Activated naive CD8-positive, alpha-beta T cell treated with anti-CD3 and anti-CD28 coated beads, Interleukin-2, amount 10 ng/mL, durations not matched to agents 7 days and 5 days (primary cell): ENCODE results near the gene TMEM115. TPM values are rescaled to one million over a fixed set of nuclear protein-coding genes. Genes with fewer than 3 reads are reported as not detected.

Experiments used
- ATAC-seq: fragments of 150-1000 bp; cut with Tn5 transposase; one replicate; pipeline ENCODE4 v1.10.0; 2021; ENCODE audit warnings: low read depth, moderate library complexity
- POLR2A ChIA-PET: fragments of 350-600 bp; sonication (Branson Sonifier 250); formaldehyde crosslinking; loops from one replicate; lab custom pipeline; 2021; ENCODE audit warnings: antibody characterized with exemption; lab: Charles Lee
- DNase-seq: peaks from one replicate; pipeline ENCODE4 v3.0.0; 2021
- H3K27ac Mint-ChIP-seq: one replicate; pipeline ENCODE4 v1.8.0; 2022; ENCODE audit warnings: mild to moderate bottlenecking, mixed read lengths
- H3K27me3 Mint-ChIP-seq: one replicate; pipeline ENCODE4 v1.8.0; 2022; ENCODE audit warnings: mild to moderate bottlenecking, moderate library complexity, mixed read lengths
- H3K36me3 Mint-ChIP-seq: one replicate; pipeline ENCODE4 v1.8.0; 2021; ENCODE audit warnings: mild to moderate bottlenecking, mixed read lengths
- H3K4me1 Mint-ChIP-seq: one replicate; pipeline ENCODE4 v1.8.0; 2021; ENCODE audit warnings: mixed read lengths
- H3K4me3 Mint-ChIP-seq: one replicate; pipeline ENCODE4 v1.8.0; 2022; ENCODE audit warnings: mild to moderate bottlenecking, moderate library complexity, mixed read lengths
- H3K9me3 Mint-ChIP-seq: one replicate; pipeline ENCODE4 v1.8.0; 2021; ENCODE audit warnings: mixed read lengths
- total RNA-seq, 2 experiments: library from RNA; stranded (reverse); gene quantifications; one replicate each; pipeline ENCODE4 v1.2.3, GENCODE V29; 2021

Gene TMEM115
- total RNA-seq, 2 experiments from 2014 or later: 23.4 to 24.4 TPM

- peak overlapping the region; percentile 99 for H3K27ac Mint-ChIP-seq
- no peaks in the 10 kb centered on the region for H3K9me3 Mint-ChIP-seq
- peaks cover 29% of the 10 kb centered on the region for H3K4me1 Mint-ChIP-seq
- POLR2A ChIA-PET: interaction anchor here (1.4 to 10.5 kb wide), 8 partner anchors 10 to 267 kb away, joined by 3 to 439 read pairs (median 46); partner anchors contain the start of genes C3orf18, CISH, CYB561D2 and HEMK1
- no peaks in the 10 kb centered on the region for H3K27me3 Mint-ChIP-seq
- no peak for ATAC-seq
- peak overlapping the region; percentile 99 for H3K4me3 Mint-ChIP-seq
- no peak for DNase-seq
- H3K36me3 Mint-ChIP-seq: peaks cover 27% of the 10 kb centered on the region
Measured at GRCh38 chr3:50341996-50342650, 17.2 kb downstream of the TMEM115 start.

GRCh38 chr3:50341537-50341936, 17.8 kb downstream of the TMEM115 start:
- Mint-ChIP-seq H3K27me3 (no peaks in the 10 kb centered on the region), H3K4me1 (peaks cover 29% of the 10 kb centered on the region), H3K9me3 (no peaks in the 10 kb centered on the region), H3K36me3 (peaks cover 29% of the 10 kb centered on the region), H3K4me3 (peak overlapping the region; percentile 99), H3K27ac (peak overlapping the region; percentile 99)
- ATAC-seq (no peak), DNase-seq (peak; percentile 69)
- POLR2A ChIA-PET: interaction anchor here (0.8 to 10.5 kb wide), 15 partner anchors 11 to 268 kb away, joined by 3 to 439 read pairs (median 6); partner anchors contain the start of genes C3orf18, CISH, CYB561D2 and HEMK1

- Mint-ChIP-seq H3K9me3 (no peaks in the 10 kb centered on the region), H3K4me3 (peak within 1 kb of the TSS; percentile 99), H3K36me3 (peaks cover 37% of the 10 kb centered on the region), H3K4me1 (peaks cover 30% of the 10 kb centered on the region), H3K27me3 (no peaks in the 10 kb centered on the region), H3K27ac (peak within 1 kb of the TSS; percentile 99)
- POLR2A ChIA-PET: interaction anchor here (0.7 to 10.5 kb wide), 24 partner anchors 11 to 1045 kb away, joined by 3 to 439 read pairs (median 4); partner anchors contain the start of genes C3orf18, CISH, CYB561D2 and HEMK1
- peak; percentile 57 for ATAC-seq
- DNase-seq: peak; percentile 92
Measured at GRCh38 chr3:50340448-50341329, 18.6 kb downstream of the TMEM115 start, which contains the start of gene RASSF1. TSS of gene RASSF1 (minus strand) at chr3:50340836. CDS start at chr3:50340805, 31 bp downstream.

- Mint-ChIP-seq H3K9me3 (no peaks in the 10 kb centered on the region), H3K4me1 (peaks cover 32% of the 10 kb centered on the region), H3K36me3 (peaks cover 43% of the 10 kb centered on the region), H3K4me3 (peak overlapping the region; percentile 99), H3K27me3 (no peaks in the 10 kb centered on the region), H3K27ac (peak overlapping the region; percentile 99)
- ATAC-seq (no peak), DNase-seq (no peak)
- POLR2A ChIA-PET: interaction anchor here (0.8 to 10.5 kb wide), 17 partner anchors 11 to 1045 kb away, joined by 3 to 439 read pairs (median 5); partner anchors contain the start of genes C3orf18, CISH, CYB561D2 and HEMK1
Measured at GRCh38 chr3:50340147-50340447, 19.2 kb downstream of the TMEM115 start.

- peaks cover 32% of the 10 kb centered on the region for H3K4me1 Mint-ChIP-seq
- POLR2A ChIA-PET: interaction anchor here (0.8 to 10.5 kb wide), 15 partner anchors 9 to 536 kb away, joined by 3 to 439 read pairs (median 30); partner anchors contain the start of genes C3orf18, CISH, CYB561D2 and HEMK1
Measured at GRCh38 chr3:50339485-50340146, 19.7 kb downstream of the TMEM115 start.

GRCh38 chr3:50338965-50339364, 20.4 kb downstream of the TMEM115 start:
- Mint-ChIP-seq H3K27ac (peak overlapping the region; percentile 99), H3K36me3 (peaks cover 45% of the 10 kb centered on the region), H3K4me1 (peaks cover 38% of the 10 kb centered on the region), H3K4me3 (peak overlapping the region; percentile 99), H3K27me3 (no peaks in the 10 kb centered on the region), H3K9me3 (no peaks in the 10 kb centered on the region)
- POLR2A ChIA-PET: interaction anchor here (0.6 to 10.5 kb wide), 12 partner anchors 10 to 988 kb away, joined by 3 to 439 read pairs (median 36); partner anchors contain the start of genes C3orf18, CISH, CYB561D2 and GNAI2
- no peak for ATAC-seq
- no peak for DNase-seq

More at GRCh38 chr3:50339485-50340146, 19.7 kb downstream of the TMEM115 start:
- ATAC-seq (no peak), DNase-seq (no peak)
- H3K36me3 Mint-ChIP-seq: peaks cover 41% of the 10 kb centered on the region
- H3K27ac Mint-ChIP-seq: peak overlapping the region; percentile 99
- peak overlapping the region; percentile 99 for H3K4me3 Mint-ChIP-seq
- H3K9me3 Mint-ChIP-seq: no peaks in the 10 kb centered on the region
- no peaks in the 10 kb centered on the region for H3K27me3 Mint-ChIP-seq

GRCh38 chr3:50337175-50337861, 22.0 kb downstream of the TMEM115 start:
- Mint-ChIP-seq H3K27me3 (no peaks in the 10 kb centered on the region), H3K36me3 (peaks cover 50% of the 10 kb centered on the region), H3K4me3 (peak overlapping the region; percentile 99), H3K4me1 (peaks cover 43% of the 10 kb centered on the region), H3K9me3 (no peaks in the 10 kb centered on the region), H3K27ac (peak overlapping the region; percentile 99)
- peak; percentile 93 for DNase-seq
- peak; percentile 69 for ATAC-seq
- POLR2A ChIA-PET: interaction anchor here (0.6 to 10.5 kb wide), 31 partner anchors 8 to 1935 kb away, joined by 3 to 439 read pairs (median 5); partner anchors contain the start of genes C3orf18, CISH, CYB561D2 and GNAI2

- H3K9me3 Mint-ChIP-seq: no peaks in the 10 kb centered on the region
- peaks cover 55% of the 10 kb centered on the region for H3K36me3 Mint-ChIP-seq
- peak overlapping the region; percentile 99 for H3K4me3 Mint-ChIP-seq
- POLR2A ChIA-PET: interaction anchor here (0.6 to 10.5 kb wide), 29 partner anchors 8 to 1049 kb away, joined by 3 to 439 read pairs (median 6); partner anchors contain the start of genes C3orf18, CISH, CYB561D2 and GNAI2
- H3K27me3 Mint-ChIP-seq: no peaks in the 10 kb centered on the region
- peaks cover 38% of the 10 kb centered on the region for H3K4me1 Mint-ChIP-seq
- ATAC-seq (no peak), DNase-seq (no peak)
- H3K27ac Mint-ChIP-seq: peak overlapping the region; percentile 99
Measured at GRCh38 chr3:50336452-50337174, 22.7 kb downstream of the TMEM115 start.

- no peaks in the 10 kb centered on the region for H3K9me3 Mint-ChIP-seq
- peak overlapping the region; percentile 99 for H3K27ac Mint-ChIP-seq
- ATAC-seq (no peak), DNase-seq (no peak)
- H3K27me3 Mint-ChIP-seq: no peaks in the 10 kb centered on the region
- H3K4me1 Mint-ChIP-seq: peaks cover 40% of the 10 kb centered on the region
- POLR2A ChIA-PET: interaction anchor here (0.6 to 10.5 kb wide), 8 partner anchors 10 to 275 kb away, joined by 3 to 439 read pairs (median 4); partner anchors contain the start of genes CISH, CYB561D2, HEMK1 and HYAL3
- peak overlapping the region; percentile 74 for H3K4me3 Mint-ChIP-seq
- H3K36me3 Mint-ChIP-seq: peaks cover 63% of the 10 kb centered on the region
Measured at GRCh38 chr3:50334339-50335075, 24.8 kb downstream of the TMEM115 start.

- H3K9me3 Mint-ChIP-seq: no peaks in the 10 kb centered on the region
- H3K4me3 Mint-ChIP-seq: peak overlapping the region; percentile 74
- peaks cover 36% of the 10 kb centered on the region for H3K4me1 Mint-ChIP-seq
- DNase-seq: no peak
- ATAC-seq: no peak
- POLR2A ChIA-PET: interaction anchor here (0.6 to 10.5 kb wide), 9 partner anchors 9 to 275 kb away, joined by 3 to 439 read pairs (median 4); partner anchors contain the start of genes CISH, CYB561D2, HEMK1 and HYAL3
- no peaks in the 10 kb centered on the region for H3K27me3 Mint-ChIP-seq
- peaks cover 57% of the 10 kb centered on the region for H3K36me3 Mint-ChIP-seq
- H3K27ac Mint-ChIP-seq: peak overlapping the region; percentile 99
Measured at GRCh38 chr3:50333744-50334328, 25.5 kb downstream of the TMEM115 start.
